ENCODE measurements around the gene SPTBN4.

GRCh38 chr19:40417643-40417981 is 49.2 kb upstream of the SPTBN4 start:
- TF ChIP-seq CTCF (IDR thresholded peaks at IDR 0.05) (no peak), POLR2A (IDR thresholded peaks at IDR 0.05) (no peak), POLR2AphosphoS5 (IDR thresholded peaks at IDR 0.05) (no peak)
